GM12891 (cell line): ENCODE data around the gene RAI1.

ENCODE experiments used
- POLR2A ChIP-seq: IDR thresholded peaks from 2 replicates; pipeline ENCODE4 v1.6.1; 2011; ENCODE audit warnings: low read depth, low read length, control low read depth
- POLR2AphosphoS5 ChIP-seq: IDR thresholded peaks from 2 replicates; pipeline ENCODE4 v1.6.1; 2011; ENCODE audit warnings: low read depth, low read length, control low read depth
- POU2F2 ChIP-seq: IDR thresholded peaks from 2 replicates; pipeline ENCODE4 v1.6.1; 2011; ENCODE audit warnings: low read depth, mild to moderate bottlenecking, control low read depth, low read length, moderate library complexity
- SPI1 ChIP-seq: IDR thresholded peaks from 2 replicates; pipeline ENCODE4 v1.6.1; 2011; ENCODE audit warnings: low read depth, low read length, control low read depth
- TAF1 ChIP-seq: IDR thresholded peaks from 2 replicates; pipeline ENCODE4 v1.6.1; 2011; ENCODE audit warnings: low read depth, low read length, control low read depth

GRCh38 chr17:17721140-17721668 is 39.9 kb downstream of the RAI1 start:
- TF ChIP-seq TAF1 (no peak), POLR2A (no peak), POLR2AphosphoS5 (no peak), POU2F2 (no peak), SPI1 (no peak)
